Right ventricle myocardium superior (tissue), 1 donor: ENCODE data around the gene BCL2. TPM values are rescaled to one million over a fixed set of nuclear protein-coding genes. Genes with fewer than 3 reads are reported as not detected.

Experiments
- ATAC-seq: fragments of 200-7000 bp; cut with Tn5 transposase; one replicate; pipeline ENCODE4 v1.9.1; 2020; ENCODE audit warnings: mild to moderate bottlenecking; ENCODE audit not compliant: poor library complexity
- DNase-seq: peaks from one replicate; pipeline ENCODE4 v3.0.0-alpha.2; 2020
- intact Hi-C: fragments of 100-400 bp; cut with DNase I; formaldehyde crosslinking; loops from one replicate; pipeline ENCODE4 v1.11.2; 2022
- total RNA-seq: library from RNA; stranded (reverse); fragmentation: NEBNext Ultra II Directional; extraction: Animal tissue kit (Norgen Biotek cat#: 25700); gene quantifications from one replicate; pipeline ENCODE4 v1.2.1, GENCODE V29; 2021
- donor health status: DM: no; HTN: yes; CAD: no; lungs with severe emphysema.

The BCL2 gene
- total RNA-seq, 1 donor from 2014 or later, result 9.0 TPM

GRCh38 chr18:63336366-63337099 is 17.0 kb upstream of the BCL2 start:
- no peak for DNase-seq
- peak; percentile 22 for ATAC-seq
- intact Hi-C loops, result no loop called here

DNA sequence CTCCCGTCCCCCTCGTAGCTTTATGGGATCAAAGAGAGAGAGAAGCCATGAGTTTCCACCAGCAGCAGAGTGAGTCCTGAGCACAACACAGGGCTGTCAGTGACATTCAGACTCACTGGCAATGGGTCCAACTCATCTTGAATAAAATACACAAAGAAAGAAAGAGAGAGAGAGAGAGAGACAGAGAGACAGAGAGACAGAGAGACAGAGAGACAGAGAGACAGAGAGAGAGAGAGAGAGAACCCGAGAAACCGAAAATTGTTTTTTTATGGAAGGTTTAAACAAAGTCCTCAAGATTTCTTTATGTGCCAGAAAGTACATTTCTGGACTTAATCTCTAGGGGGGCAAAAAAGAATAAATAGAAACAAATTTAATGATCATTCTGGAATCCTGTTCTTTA is 11.5 kb upstream of the BCL2 start:
- intact Hi-C loops, result no loop called here
- ATAC-seq, result no peak
- no peak for DNase-seq

GRCh38 chr18:63329431-63330145 is 10.0 kb upstream of the BCL2 start:
- DNase-seq (no peak), ATAC-seq (no peak)
- intact Hi-C loops, result no loop called here

DNA sequence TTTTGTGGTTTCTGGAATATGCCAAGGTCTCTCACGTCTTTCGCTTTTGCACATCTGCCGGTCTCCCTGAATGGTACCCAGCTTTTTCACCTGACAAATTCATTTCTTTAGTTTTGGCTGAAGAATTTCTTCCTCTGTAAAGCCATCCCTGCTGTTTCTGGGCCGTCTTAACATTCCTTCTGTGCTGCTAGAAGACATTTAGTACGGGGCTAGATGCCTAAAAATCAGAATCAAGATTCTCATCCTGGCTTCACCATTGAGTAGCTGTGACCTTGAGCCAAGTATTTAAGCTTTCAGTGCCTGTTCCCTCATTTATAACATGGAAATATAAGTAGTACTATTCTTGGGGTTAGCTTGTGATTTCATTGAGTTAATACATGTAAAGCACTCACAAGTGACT is 6.4 kb upstream of the BCL2 start:
- ATAC-seq (no peak), DNase-seq (no peak)
- intact Hi-C loops, result no loop called here

GRCh38 chr18:63325086-63325686 is 5.6 kb upstream of the BCL2 start:
- DNase-seq, result no peak
- ATAC-seq, result no peak
- intact Hi-C loops, result no loop called here

DNA sequence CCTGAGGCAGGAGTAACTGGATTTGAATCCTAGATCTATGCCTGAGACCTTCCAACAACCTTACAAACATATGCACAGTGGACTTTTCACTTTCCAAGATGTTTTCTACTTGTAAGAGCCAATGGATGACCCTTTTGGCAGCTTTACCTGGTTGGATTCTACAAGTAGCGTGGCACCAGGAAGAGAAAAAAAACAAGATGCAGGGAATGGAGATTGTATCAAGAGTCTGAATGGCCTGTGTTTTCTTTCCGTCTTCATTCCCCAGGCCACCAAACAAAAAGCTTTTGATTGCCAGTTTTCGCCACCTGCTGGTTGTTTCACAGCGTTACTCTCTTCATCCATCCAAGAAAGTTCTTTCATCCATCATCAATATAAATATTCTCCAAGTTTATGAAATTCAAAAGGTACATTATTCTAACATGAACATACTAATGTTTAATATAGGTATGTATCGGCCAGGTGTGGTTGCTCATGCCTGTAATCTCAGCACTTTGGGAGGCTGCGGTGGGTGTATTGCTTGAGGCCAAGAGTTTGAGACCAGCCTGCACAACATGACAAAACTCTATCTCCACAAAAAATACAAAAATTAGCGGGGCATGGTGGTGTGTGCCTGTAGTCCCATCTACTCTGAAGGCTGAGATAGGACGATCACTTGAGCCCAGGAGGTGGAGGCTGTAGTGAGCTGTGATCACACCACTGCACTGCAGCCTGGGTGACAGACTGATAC is 3.5 kb upstream of the BCL2 start:
- ATAC-seq (peak; percentile 46), DNase-seq (no peak)
- intact Hi-C loops, result loop anchor here (5.0 kb wide), 1 partner anchor 191 kb away; no protein-coding TSS in a partner anchor

GRCh38 chr18:63322206-63322605 is 2.6 kb upstream of the BCL2 start:
- intact Hi-C loops, result loop anchor here (5.0 kb wide), 1 partner anchor 190 kb away; no protein-coding TSS in a partner anchor
- DNase-seq, result no peak
- no peak for ATAC-seq

DNA sequence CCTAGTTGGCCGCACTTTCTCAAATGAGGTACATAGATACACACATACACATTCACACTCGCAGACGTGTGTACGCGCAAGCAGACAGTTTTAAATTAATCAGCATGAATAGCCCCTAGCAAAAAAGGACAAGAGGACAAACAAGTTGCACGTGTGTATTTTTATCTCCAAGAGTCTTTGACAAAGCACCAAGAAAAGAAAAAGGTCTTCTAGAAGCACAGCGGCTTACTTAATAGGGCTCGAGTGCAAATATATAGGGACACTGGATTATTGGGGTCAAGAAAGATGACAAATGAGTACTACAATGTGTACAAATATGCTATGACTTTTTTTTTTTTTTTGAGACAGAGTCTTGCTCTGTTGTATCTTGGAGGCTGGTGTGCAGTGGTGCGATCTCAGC is 1.7 kb upstream of the BCL2 start:
- ATAC-seq, result no peak
- intact Hi-C loops, result loop anchor here (2.0 to 5.0 kb wide), 2 partner anchors 189 to 304 kb away; no protein-coding TSS in a partner anchor
- DNase-seq, result no peak

GRCh38 chr18:63320975-63321265 is 1.4 kb upstream of the BCL2 start:
- DNase-seq (no peak), ATAC-seq (no peak)
- intact Hi-C loops, result loop anchor here (2.0 to 5.0 kb wide), 2 partner anchors 189 to 304 kb away; no protein-coding TSS in a partner anchor

DNA sequence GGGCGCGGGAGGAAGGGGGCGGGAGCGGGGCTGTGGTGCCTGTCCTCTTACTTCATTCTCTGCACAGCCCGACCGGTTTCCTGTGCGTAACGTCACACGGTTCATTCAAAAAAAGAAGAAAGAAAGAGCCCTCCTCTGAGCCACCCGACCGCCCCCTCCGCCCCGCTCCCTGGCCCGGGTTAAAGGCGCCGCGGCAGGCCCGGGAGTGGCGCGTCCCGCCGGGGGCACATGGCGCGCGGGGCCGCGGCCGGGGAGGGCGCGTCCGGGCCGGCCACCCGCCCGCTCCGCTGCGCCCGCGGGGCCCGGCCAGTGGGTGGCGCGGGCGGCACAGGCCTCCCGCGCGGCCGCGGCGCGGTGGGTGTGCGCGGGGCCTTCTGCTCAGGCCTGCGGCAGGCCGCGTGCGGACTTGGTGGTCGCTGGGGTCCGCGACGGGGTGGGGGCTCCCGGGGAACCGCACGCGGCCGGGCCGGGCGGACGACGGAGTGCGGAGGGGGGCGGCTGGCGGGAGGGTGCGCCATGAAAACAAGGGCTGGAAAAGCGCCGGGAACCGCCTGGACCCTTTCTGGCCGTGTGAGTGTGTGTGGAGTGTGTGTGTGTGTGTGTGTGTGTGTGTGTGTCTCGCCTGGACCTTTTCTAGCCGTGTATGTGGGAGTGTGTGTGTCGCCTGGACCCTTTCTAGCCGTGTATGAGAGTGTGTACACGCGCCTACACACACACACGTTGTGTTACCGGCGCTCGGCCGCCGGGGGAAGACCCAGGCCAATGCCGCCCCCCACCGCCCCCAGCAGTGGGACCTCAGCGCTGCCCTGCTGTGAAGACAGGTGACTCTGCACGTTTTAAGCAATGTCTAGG is 780 bp upstream of the BCL2 start:
- intact Hi-C loops, result loop anchor here (2.0 to 5.0 kb wide), 2 partner anchors 188 to 304 kb away; no protein-coding TSS in a partner anchor
- peak; percentile 76 for ATAC-seq
- peak; percentile 90 for DNase-seq

DNA sequence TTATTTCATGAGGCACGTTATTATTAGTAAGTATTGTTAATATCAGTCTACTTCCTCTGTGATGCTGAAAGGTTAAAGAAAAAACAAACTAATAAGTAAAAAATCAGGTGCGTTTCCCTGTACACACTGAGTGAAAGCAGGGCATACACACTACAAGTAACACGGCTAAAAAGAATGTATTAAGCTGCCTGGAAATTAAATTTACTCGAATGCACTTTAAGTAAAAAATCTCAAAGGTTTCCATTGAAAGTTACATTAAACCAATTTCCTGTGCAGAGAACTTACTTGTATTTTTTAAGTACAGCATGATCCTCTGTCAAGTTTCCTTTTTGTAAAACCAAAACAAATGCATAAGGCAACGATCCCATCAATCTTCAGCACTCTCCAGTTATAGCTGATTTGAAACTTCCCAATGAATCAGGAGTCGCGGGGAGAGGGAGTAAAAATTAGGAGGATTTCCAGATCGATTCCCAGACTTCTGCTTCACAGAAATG is 633 bp downstream of the BCL2 start:
- intact Hi-C loops, result no loop called here
- ATAC-seq, result no peak

DNA sequence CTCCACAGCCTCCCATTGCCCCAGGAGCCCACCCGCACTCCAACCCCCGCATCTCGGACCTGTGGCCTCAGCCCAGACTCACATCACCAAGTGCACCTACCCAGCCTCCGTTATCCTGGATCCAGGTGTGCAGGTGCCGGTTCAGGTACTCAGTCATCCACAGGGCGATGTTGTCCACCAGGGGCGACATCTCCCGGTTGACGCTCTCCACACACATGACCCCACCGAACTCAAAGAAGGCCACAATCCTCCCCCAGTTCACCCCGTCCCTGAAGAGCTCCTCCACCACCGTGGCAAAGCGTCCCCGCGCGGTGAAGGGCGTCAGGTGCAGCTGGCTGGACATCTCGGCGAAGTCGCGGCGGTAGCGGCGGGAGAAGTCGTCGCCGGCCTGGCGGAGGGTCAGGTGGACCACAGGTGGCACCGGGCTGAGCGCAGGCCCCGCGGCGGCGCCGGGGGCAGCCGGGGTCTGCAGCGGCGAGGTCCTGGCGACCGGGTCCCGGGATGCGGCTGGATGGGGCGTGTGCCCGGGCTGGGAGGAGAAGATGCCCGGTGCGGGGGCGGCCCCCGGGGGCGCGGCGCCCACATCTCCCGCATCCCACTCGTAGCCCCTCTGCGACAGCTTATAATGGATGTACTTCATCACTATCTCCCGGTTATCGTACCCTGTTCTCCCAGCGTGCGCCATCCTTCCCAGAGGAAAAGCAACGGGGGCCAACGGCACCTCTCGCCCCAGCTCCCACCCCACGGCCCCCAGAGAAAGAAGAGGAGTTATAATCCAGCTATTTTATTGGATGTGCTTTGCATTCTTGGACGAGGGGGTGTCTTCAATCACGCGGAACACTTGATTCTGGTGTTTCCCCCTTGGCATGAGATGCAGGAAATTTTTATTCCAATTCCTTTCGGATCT is 1.3 kb downstream of the BCL2 start:
- DNase-seq (peak; percentile 71), ATAC-seq (peak; percentile 5)
- intact Hi-C loops, result no loop called here

More for the DNA sequence above, 633 bp downstream of the BCL2 start:
- no peak for DNase-seq

- DNase-seq (no peak), ATAC-seq (no peak)
- intact Hi-C loops, result no loop called here
These were observed 2.0 kb downstream of the BCL2 start for GRCh38 chr18:63317556-63317946.

DNA sequence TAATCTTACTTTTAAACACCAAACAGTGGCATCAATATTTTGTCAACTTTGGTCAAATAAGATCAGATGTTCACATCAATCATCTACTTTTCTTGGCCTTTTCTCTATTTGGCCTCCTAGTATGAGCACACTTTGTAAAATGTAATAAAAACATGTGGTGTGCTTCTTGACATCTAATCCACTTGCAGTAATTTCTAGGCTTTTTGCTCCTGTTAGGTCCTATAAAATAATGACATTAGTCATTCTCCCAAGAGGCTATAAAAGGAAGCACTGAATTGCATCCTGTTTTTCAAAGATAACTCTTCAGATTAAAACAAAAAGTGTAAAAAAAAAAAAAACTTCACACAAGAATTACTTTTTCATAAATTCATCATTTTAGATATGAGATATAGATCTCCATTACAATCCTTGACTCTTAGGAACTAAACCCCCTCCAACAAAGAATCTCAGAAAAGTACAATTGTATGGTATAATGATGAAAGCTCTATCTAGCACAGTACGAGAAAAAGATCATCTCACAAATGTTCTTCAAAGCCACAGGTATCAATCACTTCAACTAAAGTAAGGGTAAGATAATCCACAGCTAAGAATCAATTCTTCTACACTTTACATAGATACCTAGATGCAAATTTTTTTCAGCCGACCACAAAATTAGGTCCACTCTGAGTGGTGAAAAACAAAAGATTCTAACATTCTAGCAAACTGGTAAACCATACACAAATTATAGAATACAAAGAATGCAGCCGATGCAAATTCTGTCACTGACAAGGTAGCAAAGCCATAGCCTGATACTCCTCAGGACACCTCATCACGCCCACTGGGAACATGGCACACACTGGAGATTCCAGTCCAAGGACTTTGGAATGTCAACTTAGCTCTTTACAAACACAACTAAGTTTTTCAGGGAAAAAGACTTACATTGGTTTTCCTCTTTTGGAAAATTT is 2.7 kb downstream of the BCL2 start:
- intact Hi-C loops, result no loop called here
- no peak for ATAC-seq
- no peak for DNase-seq

DNA sequence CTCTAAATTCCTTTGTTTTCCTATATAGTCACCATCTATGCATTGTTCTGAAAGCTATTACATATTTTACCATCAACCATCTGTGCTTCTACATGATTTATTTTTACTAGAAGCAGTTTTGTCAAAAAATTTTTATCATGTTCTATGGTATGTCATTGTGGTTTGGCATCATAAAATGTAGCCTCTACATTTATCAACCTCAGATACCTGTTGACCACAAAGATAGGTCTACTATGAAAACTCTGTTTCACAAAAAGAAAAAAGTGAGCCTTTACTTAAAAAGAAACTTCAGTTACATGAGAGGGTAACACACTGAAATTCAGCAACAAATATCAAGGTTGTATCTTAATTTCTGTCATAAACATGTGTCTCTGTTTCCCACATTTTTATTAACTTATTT is 3.7 kb downstream of the BCL2 start:
- DNase-seq, result no peak
- ATAC-seq, result no peak
- intact Hi-C loops, result no loop called here

GRCh38 chr18:63315131-63315662 is 4.4 kb downstream of the BCL2 start:
- ATAC-seq, result no peak
- intact Hi-C loops, result no loop called here
- DNase-seq, result no peak
